Activated CD4-positive, alpha-beta T cell treated with anti-CD3 and anti-CD28 coated beads, Interleukin-2, Interleukin-4, amounts not matched to agents 100 ng/mL and 50 ng/mL, durations not matched to agents 16 hours and 8 hours (primary cell): ENCODE data around the gene ZMIZ1.
"Not testable (repeated sequence)": the region's sequence is repeated elsewhere in the genome, so short reads cannot be mapped to it uniquely, and the experiment has no call there.

Experiments used
- DNase-seq: peaks from one replicate; pipeline ENCODE4 v3.0.0-alpha.2; 2020; ENCODE audit warnings: low spot score

ZMIZ1 gene

DNA sequence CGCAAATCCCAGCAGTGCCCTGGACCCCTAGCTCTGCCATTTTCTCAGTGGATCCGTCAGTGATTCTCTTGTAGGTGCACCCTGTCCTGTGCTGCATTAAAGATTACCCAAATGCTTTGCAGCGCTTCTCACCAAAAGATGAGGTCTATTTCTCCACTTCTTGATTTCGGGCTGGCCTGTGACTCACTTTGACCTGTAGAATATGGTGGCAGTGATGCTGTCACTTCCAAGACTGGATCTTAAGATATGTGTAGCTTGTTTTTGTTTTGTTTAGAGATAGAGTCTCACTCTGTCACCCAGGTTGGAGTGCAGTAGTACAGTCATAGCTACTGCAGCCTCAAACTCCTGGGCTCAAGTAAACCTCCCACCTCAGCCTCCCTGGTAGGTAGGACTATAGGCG, 37.0 kb upstream of the ZMIZ1 start:
- DNase-seq: no peak

DNA sequence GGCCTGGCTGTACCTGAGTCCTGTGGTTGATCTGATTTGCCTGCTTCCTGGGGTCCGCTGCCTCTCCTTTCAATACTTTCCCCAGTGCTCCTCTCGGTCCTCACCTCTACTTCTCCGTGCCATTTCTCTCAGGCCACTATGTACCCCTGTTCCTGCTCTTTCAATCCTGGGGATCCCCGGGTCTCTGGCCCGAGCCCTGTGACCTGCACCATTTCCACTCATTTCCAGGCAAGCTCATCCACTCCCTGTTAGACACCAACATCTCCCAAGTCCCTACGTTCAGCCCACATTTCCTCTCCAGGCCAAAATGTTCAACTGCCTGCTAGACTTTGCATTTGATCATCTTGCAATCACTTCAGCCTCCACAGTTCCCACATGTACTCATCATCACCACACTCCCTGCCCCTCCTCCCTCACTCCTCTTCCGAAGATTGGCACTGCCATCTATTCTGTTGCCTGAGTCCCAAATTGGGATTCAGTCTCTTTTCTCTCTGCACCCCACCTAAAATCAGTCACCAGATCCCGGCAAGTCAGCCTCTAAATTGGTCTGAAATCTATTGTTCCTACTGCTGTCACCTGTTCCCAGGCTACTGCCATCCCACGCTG, 34.4 kb upstream of the ZMIZ1 start:
- DNase-seq: no peak

DNA sequence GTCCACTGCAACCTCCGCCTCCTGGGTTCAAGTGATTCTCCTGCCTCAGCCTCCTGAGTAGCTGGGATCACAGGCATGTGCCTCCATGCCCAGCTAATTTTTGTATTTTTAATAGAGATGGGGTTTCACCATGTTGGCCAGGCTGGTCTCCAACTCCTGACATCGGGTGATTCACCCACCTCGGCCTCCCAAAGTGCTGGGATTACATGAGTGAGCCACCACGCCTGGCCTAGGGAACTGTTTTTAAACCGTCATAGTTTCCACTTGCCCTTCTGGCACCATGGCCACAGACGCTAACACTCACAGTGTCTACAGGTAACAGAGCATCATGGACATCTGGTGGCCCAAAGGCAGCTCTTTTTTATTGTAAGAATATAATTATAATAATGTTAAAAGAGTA, 32.4 kb upstream of the ZMIZ1 start:
- DNase-seq: not testable (repeated sequence)

DNA sequence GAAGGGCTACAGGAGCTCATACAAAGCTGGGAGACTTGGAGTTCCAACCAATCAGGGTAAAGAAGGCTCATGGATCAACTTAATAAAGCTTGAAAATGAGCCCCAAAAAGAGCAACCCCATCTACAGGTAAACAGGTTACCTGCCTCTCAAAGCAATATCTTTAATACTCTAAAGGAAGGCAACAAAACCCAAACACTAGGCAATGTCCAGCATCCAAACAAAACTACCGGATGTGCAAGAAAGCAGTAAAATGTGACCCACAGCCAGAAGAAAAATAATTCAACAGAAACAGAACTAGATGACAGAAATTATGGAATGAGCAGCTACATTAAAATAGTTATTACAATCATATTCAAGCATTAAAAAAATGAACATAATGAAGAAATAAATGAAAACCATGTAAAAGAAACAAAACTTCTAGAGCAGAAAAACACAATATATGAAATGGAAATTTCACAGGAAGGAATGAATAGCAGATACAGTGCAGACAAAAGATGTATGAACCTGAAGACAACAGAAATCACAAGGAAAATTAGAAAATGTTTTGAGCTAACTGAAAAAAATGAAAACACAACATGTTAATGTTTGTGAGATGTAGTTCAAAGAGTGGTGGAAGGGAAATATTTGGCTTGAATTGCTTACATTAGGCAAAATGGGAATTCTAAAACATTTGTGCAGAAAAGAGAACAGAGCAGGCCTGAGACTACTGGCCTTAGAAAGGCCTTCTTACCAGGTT, 30.5 kb upstream of the ZMIZ1 start:
- DNase-seq: no peak

DNA sequence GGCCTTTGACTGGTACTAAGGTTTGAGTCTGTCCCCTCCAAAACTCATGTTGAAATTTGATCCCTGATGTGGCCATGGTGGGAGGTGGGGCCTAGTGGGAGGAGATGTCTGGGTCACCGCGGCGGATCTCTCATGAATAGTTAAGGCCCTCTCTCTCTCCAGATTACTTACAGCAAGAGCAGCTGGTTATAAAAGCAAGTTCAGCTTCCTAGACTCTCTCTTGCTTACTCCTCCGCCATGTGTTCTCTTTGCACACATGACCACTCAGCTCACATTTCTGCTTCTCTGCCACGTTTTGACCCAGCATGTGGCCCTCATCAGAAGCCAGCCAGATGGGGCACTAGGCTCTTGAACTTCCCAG, 29.9 kb upstream of the ZMIZ1 start:
- no peak for DNase-seq

DNA sequence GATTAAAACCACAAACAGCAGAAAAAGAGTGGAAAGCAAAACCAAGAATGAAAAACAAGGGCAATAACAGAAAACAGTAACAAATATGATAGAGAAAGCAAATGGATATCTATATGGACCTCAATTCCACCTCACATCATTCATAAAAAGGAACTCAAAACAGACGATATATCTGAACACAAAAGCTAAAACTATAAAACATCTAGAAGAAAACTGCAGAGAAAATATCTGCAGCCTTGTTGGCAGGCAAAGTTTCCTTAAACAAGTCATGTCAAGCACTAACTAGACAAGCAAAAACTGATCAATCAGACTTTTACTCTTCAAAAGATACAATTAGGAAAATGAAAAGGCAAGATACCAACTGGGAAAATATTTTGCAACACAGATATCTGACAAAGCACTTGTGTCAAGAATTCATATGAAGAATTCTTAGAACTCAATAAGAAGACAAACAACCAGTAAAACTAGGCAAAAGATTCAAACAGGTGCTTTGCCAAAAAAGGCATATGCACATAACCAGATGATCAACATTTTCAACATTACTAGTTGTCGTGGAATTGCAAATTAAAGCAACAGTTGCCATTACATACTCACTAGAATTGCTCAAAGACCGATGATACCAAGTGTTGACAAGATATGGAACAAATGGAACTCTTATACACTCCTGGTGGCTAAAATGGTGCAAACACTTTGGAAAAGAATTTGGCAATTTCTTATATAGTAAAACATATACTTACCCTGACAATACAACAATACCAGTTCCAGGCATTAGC, 25.9 kb upstream of the ZMIZ1 start:
- no peak for DNase-seq

GRCh38 chr10:79044036-79044632, 24.6 kb upstream of the ZMIZ1 start:
- no peak for DNase-seq

DNA sequence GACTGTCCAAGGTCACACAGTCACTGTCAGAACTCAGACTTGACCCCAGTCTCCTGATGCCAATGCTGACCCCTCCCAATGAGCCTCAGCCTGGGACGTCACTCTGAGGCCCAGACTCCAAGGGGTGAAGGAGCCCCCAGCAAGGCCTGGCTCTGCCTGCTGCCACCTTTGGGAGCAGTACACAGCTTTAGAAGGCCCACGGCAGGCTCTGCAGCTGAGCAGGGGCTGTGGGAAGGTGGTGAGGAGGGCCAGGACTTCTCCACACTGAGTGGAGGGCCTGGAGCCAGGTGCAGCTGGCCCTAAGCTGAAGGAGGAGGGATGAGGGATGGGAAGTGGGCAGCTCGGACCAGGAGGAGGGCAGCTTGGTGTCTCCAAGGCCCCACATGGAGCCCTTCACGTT, 23.9 kb upstream of the ZMIZ1 start:
- no peak for DNase-seq

- DNase-seq: no peak
Observed at GRCh38 chr10:79045566-79046175, 23.1 kb upstream of the ZMIZ1 start.

GRCh38 chr10:79046326-79046725, 22.4 kb upstream of the ZMIZ1 start:
- no peak for DNase-seq

DNA sequence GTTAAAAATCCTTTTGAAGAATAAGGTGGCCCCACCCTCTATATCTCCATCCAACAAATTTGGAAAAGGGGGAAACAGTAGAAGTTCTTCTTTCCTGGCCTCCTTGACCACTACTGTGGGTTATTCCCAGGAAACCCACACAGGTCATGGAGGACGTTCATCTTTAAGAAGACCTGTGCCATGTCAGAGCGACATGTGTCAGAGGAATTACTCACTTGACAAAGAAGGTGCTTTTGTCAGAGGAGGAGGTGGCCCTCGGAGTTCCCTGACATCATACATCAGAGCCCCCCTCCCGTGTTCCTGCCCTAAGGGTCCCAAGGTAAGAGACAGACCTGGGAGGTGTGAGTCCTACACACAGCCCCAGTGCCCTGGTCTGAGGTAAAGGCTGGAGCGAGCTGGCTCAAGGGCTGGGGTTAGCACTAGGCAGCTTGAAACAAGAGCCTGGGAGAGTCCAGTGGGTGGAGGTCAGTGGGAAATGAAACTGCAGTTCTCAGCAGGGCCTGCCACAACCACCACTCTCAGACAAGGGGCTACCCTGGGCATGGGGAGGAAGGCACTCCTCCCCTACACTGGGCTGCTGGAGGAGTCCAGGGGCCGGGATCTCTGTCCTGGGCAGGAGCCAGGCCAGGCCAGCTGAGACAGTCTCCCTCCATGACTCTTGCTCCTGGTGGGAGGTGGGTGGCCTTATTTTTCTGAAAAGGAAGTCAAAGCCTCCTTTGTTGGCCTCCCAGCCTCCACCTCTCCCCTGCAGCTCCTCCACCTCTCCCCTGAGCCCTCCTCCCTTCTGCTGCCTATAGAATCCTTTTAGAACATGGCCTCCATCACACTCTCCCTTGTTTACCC, 21.8 kb upstream of the ZMIZ1 start:
- DNase-seq: no peak

GRCh38 chr10:79047584-79047874, 21.2 kb upstream of the ZMIZ1 start:
- no peak for DNase-seq

- DNase-seq: peak; percentile 40
Observed at GRCh38 chr10:79047875-79048638, 20.7 kb upstream of the ZMIZ1 start.

- no peak for DNase-seq
Observed at GRCh38 chr10:79048639-79049550, 19.9 kb upstream of the ZMIZ1 start.

DNA sequence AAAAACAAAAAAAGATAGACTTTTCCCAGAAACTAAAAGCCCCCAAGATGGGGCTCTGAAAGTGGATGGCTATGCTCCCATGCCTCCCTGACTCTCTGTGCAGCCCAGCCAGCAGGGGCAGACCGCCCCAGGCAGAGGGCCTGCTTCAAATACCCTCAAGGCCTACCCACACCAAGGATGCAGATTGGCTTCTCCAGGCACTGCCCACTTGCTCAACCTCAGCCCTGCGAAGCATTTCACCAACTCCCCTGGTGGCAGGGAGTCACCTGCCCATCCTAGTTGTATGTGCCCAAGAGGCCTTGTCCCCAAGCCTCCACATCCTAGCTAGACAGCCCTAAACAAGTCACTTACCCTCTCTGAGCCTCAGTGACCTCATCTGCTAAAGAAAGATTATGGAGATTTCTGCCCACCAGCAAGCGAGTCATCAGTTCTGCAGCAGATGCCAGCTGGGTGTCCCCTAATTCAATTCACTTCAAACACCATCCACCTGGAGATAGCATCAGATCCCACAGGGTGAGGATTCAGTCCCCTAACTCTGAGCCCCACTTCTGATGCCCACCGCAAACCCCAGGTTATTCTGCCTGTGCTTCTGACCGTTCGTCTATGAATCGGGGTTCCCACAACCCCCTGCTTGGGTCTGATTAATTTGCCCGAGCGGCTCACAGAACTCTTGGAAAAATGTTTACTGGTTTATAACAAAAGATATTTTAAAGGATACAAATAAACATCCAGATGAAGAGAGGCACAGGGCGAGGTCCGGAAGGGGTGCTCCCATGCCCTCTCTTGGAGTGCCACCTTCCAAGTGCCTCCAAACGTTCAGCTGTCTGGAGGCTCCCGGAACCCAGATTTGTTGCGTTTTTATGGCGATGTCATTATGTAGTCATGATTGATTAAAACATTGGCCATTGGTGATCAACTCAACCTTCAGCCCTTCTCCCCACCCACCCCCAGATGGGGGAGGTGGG, 18.6 kb upstream of the ZMIZ1 start:
- DNase-seq: no peak

DNA sequence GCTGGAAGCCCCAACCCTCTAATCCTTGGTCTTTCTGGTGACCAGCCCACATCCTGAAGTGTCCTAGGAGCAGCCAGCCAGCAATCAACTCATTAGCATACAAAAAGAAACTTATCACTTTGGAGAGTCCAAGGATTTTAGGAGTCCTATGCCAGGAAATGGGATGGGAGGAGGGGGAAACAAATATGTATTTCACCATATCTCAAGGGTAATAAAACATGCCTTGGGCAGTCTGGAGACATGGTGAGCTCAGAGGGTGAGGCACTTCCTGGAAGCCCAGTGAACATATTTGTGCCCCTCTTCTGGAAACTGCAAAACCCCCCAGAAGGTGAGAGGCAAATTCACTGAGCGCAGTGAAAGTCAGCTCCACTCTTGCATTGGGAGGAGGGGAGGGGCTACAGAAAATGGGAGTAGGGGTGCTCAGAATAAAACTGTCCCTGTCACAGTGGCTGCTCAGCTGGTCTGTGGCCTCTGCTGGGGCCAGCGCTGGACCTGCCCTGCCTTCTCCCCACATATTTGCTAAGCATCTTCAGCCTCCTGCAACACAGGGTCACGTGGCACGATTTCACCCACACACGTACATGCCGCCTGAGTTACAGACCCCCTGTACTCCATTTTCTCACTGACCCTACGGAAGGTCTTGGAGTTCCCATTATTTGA, 17.7 kb upstream of the ZMIZ1 start:
- no peak for DNase-seq

DNA sequence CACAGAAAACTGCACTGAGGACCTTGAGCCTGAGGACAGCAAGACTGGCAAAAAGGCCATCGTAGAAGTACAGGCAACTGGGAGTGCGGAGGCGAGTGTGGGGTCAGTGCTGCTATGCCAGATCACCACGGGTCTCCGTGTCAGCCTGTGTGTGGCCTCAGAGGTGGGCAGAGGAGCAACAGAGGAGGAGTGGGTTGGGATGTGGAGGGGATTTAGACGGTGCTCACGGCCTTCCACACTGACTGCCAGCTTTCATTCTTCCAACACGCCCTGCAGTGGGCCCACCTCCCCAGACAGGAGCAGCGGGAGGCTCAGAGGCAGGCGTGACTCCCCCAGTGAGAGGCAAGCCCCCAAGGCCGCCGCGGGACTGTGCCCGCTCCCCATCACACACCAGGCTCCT, 17.0 kb upstream of the ZMIZ1 start:
- DNase-seq: no peak
